ENCODE results near the gene NAPB.

GRCh38 chr20:23425129-23425528, 3.8 kb upstream of the NAPB start:
- no peak for TF ChIP-seq CTCF (IDR thresholded peaks at IDR 0.05)
- no peak for TF ChIP-seq POLR2A (IDR thresholded peaks at IDR 0.05)
- TF ChIP-seq EP300 (IDR thresholded peaks at IDR 0.05; ENCODE audit: low read depth) = no peak
- TF ChIP-seq POLR2AphosphoS5 (IDR thresholded peaks at IDR 0.05) = no peak

Data from transverse colon (tissue), 4 donors.